GM23338 (cell line): Measurements from ENCODE around the gene NINJ1.

ENCODE experiments used
- CTCF ChIP-seq, 2 experiments: fragments of 200-600 bp in 1 of 2; sonication (generic) in 1 of 2; conservative IDR thresholded peaks; 2 replicates each; pipeline versions ENCODE4 v1.5.1 to v1.6.1; 2016 to 2017; ENCODE audit warnings: antibody characterized with exemption in 2 of 2, low read depth in 2 of 2, mild to moderate bottlenecking in 2 of 2, moderate library complexity in 1 of 2
- EZH2 ChIP-seq: fragments of 200-600 bp; sonication (generic); IDR thresholded peaks from one replicate; pipeline ENCODE4 v1.8.0; 2017; ENCODE audit warnings: antibody characterized with exemption, mild to moderate bottlenecking, low read depth; ENCODE audit not compliant: unreplicated experiment
- EZH2phosphoT487 ChIP-seq: fragments of 200-600 bp; sonication (generic); IDR thresholded peaks from one replicate; pipeline ENCODE4 v1.8.1; 2018; ENCODE audit warnings: antibody characterized with exemption; ENCODE audit not compliant: unreplicated experiment

GRCh38 chr9:93111371-93112115 lies 22.5 kb downstream of the NINJ1 start:
- TF ChIP-seq CTCF (conservative IDR thresholded peaks at IDR 0.05; ENCODE audit: low read depth in 2 of 2) (no peak), EZH2 (no peak), EZH2phosphoT487 (no peak)
